EH (cell line): ENCODE results near the gene ITPKA.

ENCODE experiments used
- DNase-seq: peaks from one replicate; pipeline ENCODE4 v3.0.0-alpha.2; 2015; ENCODE audit warnings: low read depth

ITPKA gene

GRCh38 chr15:41490355-41490754 lies 3.3 kb upstream of the ITPKA start:
- peak; percentile 95 for DNase-seq

- no peak for DNase-seq
Observed at GRCh38 chr15:41491889-41492288, 1.8 kb upstream of the ITPKA start.

- DNase-seq = no peak
Observed at GRCh38 chr15:41492597-41493204, 973 bp upstream of the ITPKA start.

GRCh38 chr15:41493902-41494189 lies 172 bp downstream of the ITPKA start:
- DNase-seq = no peak

- no peak for DNase-seq
Observed at GRCh38 chr15:41494190-41494921, 682 bp downstream of the ITPKA start.

GRCh38 chr15:41494922-41495735 lies 1.5 kb downstream of the ITPKA start:
- DNase-seq = no peak

- no peak for DNase-seq
Observed at GRCh38 chr15:41495736-41496599, 2.3 kb downstream of the ITPKA start.

GRCh38 chr15:41498657-41499056 lies 5.0 kb downstream of the ITPKA start:
- no peak for DNase-seq

GRCh38 chr15:41499109-41499851 lies 5.6 kb downstream of the ITPKA start:
- no peak for DNase-seq

GRCh38 chr15:41501191-41501917 lies 7.7 kb downstream of the ITPKA start:
- no peak for DNase-seq

GRCh38 chr15:41501931-41502794 lies 8.5 kb downstream of the ITPKA start:
- DNase-seq = no peak

- DNase-seq = no peak
Observed at GRCh38 chr15:41502795-41503668, 9.4 kb downstream of the ITPKA start.

GRCh38 chr15:41503669-41504010 lies 10.0 kb downstream of the ITPKA start:
- no peak for DNase-seq

- no peak for DNase-seq
Observed at GRCh38 chr15:41504751-41505492, 11.2 kb downstream of the ITPKA start.

GRCh38 chr15:41505776-41506175 lies 12.1 kb downstream of the ITPKA start:
- DNase-seq = no peak

GRCh38 chr15:41506796-41507341 lies 13.2 kb downstream of the ITPKA start:
- no peak for DNase-seq

- no peak for DNase-seq
Observed at GRCh38 chr15:41507820-41508290, 14.2 kb downstream of the ITPKA start.

GRCh38 chr15:41510728-41511127 lies 17.1 kb downstream of the ITPKA start:
- DNase-seq = no peak
